SW 1271 (cell line): ENCODE results near the gene DIDO1.

Experiments
- DNase-seq, 2 experiments: peaks; one replicate each; lab custom pipeline; 2025; lab: John Stamatoyannopoulos, UW

Gene DIDO1

DNA sequence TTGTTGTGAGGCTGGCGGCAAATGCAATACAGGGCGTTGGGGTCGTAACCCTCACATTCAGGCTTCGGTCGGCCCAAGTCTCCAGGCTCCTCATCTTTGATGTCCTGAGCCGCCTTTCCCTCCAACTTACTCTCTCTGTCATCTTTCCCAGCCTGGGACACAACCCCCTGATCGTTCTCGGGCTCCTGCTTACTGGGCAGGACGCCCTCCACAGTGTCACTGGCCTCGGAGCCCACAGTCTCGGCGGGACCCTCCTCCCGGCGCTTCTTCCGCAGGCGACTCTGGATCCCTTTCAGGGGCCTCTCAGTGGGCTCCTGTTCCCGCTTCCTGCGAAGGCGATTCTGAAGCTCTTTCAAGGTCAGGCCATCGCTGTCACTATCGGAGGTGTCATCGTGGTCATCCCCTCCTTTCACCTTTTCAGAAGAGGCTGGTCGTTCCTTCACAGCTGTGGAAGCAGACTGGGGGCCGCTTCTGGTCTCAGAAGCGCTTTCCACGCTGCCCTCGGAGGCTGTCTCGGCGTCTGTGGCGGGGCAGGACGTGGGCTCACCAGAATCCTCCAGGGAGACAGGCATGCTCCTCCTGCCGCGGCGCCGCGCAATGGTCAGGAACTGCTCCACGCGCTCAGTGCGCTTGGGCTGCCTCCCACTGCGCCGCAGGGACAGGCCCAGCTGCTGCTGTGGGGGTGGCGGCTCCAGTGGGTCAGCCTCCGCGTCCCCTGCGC, 15.4 kb downstream of the DIDO1 start:
- no peak for DNase-seq

DNA sequence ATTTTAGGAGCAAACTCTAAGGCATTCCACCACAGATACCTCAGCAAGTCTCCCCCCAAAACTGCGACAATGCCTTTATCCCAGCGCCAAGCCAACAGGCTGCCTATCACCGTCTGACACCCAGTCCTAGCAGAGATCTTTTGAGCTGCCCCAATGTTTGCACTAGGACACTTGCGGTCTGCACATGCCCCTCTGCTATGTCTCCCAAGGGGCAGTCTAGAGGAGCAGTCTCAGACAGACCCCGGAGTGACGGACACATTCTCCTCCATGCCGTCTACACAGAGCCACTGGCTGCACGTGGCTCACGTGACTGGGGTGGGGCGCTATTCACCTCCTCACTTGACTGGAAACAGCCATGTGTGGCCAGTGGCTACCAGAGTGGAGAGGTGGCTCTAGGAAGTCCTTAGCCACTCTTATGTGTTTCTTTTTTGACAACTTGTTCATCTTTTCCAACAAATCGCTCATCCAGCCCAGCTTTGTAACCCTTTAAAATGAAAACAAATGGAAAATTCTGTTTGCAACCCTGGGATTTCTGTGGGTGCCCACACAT, 16.0 kb downstream of the DIDO1 start:
- DNase-seq, result no peak

DNA sequence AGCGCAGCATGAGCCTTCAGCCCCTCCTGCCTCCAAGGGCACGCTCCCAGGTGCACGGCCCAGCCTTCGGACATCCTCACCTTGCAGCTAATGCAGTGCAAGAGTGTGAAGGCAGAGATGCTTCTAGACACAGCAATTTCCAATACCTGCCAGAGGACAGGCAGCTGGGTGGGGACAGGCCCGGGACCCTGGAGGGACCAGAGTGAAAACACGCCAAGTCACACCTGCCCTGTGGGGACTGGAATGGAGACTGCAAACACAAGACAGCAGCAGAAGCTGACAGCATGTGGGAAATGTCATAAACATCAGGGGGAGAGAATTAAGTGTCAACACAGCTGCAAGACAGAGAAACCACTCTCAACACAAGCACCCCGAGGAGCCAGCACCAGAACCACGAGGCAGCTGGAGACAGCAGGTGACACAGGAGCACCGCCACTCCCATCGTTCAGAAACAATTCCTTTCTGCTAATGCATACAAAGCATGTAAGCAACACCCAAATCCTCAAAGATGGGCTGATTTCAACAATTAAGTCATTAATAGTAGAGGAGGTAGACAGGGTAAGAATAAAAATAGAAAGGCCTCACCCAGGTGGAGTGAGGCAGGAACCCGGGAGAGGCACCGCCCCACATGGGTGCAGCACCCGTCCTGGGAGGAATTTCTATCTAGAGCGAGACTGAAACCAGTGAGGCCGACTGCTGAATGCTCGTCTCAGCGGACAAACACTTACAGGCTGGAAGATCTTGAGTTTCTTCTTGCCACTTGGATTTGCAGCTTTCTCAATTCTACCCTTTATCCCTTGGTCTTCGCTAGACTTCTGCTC, 17.1 kb downstream of the DIDO1 start:
- no peak for DNase-seq

DNA sequence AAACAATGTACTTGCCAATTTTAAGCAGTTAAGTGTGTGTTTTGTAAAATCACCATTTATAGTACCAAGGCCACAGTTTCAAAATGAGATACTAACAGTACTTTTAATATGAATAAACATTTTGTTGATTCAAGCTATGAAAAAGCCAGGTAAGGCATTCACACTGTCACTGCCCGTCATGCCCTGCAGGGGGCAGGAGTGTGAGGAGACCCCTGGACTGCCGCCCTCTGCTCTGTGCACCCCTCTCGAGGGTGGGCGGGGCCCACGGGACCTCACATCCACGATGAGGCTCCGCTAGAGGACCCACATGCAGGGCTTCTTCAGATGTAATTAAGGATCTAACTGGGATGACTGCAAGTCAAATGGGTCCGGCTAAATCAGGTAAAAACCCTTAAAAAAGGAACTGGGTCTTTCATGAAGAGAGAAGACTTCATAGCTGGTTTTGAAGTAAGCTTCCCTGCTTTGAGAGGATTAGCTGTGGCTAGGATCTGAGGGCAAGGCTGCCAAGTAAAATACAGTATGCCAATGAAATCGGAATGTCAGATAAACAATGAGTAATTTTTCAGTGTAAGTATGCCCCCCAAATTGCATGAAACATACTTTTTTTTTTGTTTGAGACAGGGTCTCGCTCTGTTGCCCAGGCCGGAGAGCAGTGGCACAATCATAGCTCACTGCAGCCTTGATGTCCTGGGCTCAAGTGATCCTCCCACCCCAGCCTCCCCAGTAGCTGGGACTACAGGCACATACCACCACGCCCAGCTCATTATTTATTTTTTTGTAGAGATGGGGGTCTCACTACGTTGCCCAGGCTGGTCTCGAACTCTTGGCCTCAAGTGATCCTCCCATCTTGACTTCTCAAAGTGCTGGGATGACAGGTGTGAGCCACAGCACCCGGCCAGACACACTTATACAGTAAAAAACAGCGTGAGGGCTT, 18.7 kb downstream of the DIDO1 start:
- no peak for DNase-seq

GRCh38 chr20:62906647-62907375, 19.5 kb downstream of the DIDO1 start:
- DNase-seq, result no peak

DNA sequence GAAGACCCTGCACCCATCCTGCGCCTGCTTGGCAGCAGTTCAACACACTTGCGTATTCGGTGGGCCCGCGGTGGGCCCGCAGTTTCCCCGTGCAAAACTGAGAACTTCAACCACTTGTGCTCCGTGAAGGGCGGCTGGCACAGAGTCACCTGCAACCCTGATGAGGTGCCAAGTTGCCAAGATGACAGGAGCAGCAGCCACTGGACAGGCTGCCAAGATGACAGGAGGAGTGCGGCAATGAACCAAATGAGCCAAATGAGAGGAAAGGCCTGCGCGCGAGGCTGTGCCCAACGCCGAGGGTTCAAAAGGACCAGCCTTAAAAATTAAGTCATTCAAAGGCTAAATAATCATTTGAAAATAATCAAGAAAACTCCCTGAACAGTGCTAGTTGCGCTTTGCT, 20.1 kb downstream of the DIDO1 start:
- DNase-seq, result no peak

DNA sequence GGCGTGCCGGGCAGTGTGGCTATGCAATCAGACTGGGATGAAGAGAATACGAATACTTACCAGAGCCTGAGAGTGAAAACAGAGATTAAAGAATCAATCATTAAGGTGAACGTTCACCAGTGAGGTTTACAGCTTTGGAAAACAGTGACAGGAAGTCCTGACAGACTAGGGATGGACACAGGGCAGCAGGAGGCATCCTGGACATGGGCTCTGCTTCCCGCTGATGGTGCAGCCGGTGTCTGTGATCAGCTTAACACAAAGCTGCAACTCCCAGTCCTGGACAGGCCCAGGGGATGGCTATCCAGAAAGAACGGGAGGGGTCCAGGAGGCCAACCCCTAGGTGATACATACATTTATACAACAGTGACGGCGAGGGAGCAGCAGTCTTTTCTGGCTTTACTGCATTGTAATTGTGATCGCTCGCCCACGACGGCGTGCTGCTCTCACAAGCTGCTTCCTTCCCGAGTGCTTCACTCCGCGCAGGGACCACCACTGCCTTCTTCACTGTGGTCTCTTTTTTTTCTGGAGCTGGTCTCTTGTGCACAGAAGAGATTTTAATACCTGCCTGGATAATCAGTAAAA, 20.7 kb downstream of the DIDO1 start:
- no peak for DNase-seq

- no peak for DNase-seq
Observed at GRCh38 chr20:62902926-62903615, 23.2 kb downstream of the DIDO1 start.

DNA sequence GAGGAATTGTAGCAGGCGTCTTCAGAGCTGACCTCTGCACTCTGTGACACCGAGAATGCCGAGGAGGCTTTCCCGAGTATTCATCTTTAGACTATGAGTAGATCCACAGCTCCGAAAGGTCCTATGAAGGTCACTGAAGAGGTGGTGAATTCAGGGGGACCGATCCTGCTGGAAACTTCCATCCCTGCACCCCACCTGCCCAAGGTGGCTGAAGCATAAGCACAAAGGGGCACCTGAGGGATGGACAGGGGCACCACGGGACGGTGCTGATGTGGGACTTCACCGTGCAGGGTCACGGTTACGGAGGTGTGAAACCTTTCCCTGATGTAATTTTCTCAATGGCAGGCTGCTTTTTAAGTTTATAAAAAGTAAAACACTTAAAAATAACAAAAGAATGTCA, 24.4 kb downstream of the DIDO1 start:
- DNase-seq, result no peak

- peak in 1 of 2 experiments; percentile 10 for DNase-seq
Observed at GRCh38 chr20:62900692-62901584, 25.4 kb downstream of the DIDO1 start.

GRCh38 chr20:62900052-62900691, 26.1 kb downstream of the DIDO1 start:
- DNase-seq, result peak in 1 of 2 experiments; percentile 63

- no peak for DNase-seq
Observed at GRCh38 chr20:62899633-62900051, 26.7 kb downstream of the DIDO1 start.

- no peak for DNase-seq
Observed at GRCh38 chr20:62898970-62899632, 27.2 kb downstream of the DIDO1 start.

DNA sequence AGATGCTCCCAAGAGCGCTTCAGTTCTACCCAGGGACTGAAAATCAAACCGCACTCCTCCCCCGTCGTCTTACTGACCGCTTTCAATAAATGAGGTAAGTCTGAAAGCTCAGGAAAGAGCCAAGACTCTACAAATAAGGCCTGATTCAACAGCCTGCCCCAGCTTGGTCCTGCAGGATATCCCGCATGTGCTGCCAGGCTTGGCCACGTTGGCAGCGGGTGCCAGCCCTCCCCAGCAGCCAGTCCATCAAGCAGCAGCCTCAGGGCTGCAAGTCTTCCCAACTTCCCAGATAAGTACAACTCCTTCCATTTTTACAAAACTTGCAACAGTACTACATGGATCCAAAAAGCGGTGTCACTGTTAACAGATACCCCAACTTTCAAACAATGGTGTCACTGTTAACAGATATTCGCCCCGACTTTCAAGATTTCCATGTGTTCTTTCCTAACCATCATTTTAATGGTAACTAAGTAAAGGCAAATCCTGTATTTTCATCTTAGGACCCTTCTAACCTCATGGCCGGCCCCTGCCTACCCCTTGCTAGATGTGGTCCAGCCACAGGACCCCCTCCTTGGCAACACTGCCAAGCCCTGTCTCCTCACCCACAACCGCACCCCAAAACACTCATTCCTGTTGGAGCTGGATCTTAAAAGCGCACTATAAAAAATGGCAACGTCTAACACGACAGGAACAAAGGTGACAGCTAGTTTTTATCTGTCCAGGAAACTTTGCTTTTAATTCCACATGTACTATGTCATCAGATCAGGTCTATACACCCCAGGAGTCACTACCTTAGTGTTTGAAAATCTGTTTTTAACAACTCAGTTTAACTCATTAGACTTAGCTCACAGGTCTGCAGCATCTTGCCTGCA, 28.0 kb downstream of the DIDO1 start:
- DNase-seq, result no peak

DNA sequence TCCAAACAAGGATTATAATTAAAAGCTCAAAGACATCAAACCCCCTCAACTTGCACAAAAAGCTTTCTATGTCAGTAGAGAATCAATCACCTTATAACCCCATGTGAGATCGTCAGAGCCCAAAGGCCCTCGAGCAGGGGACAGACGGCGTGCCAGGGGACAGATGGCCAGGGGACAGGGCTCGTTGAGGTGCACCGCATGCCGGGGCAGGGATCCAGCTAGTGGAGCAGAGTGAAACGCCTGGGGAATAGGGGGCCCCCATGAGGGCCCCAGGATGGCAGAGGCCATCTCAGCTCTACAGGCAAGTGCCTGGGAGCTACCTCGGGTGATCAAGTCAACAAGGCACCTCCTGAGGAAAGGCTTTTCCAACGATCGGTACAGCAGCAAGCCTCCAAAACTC, 28.6 kb downstream of the DIDO1 start:
- no peak for DNase-seq

DNA sequence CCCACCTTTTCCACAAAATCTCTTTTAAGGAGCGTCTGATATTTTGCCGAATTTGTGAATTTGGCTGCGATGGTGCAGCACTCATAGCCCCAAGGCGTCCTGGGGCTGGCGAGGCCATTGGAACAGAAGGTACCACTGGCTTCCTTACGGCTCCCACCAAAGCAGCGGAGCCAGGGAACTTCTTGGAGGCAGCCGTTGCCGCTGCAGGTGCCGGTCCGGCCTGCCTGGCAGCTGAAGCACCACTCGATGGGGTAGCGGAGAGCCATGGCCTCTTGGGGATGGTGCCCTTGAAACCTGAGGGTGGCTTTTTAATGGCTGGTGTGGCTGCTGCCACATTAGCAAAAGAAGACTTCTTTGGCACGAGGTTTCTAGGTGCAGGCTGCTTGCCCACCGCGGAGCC, 29.8 kb downstream of the DIDO1 start:
- DNase-seq, result no peak

GRCh38 chr20:62895539-62895938, 30.8 kb downstream of the DIDO1 start:
- no peak for DNase-seq
